Neuron (in vitro differentiated cells): ENCODE measurements around the gene JAK1.

ENCODE experiments used
- H2AFZ ChIP-seq: one replicate; pipeline ENCODE4 v1.6.1; 2013; ENCODE audit warnings: low read depth, mild to moderate bottlenecking, inconsistent platforms, low read length, moderate library complexity
- H3K27me3 ChIP-seq: one replicate; pipeline ENCODE4 v1.6.1; 2013; ENCODE audit warnings: low read length; ENCODE audit not compliant: insufficient read depth
- H3K36me3 ChIP-seq: one replicate; pipeline ENCODE4 v1.6.1; 2013; ENCODE audit warnings: low read length; ENCODE audit not compliant: insufficient read depth
- H3K4me1 ChIP-seq: one replicate; pipeline ENCODE4 v1.6.1; 2013; ENCODE audit warnings: low read length; ENCODE audit not compliant: insufficient read depth
- H3K4me3 ChIP-seq: 2 replicates; pipeline ENCODE4 v1.5.1; 2013; ENCODE audit warnings: mild to moderate bottlenecking, low read length, moderate library complexity
- H3K9me3 ChIP-seq: one replicate; pipeline ENCODE4 v1.6.1; 2013; ENCODE audit warnings: low read length

JAK1 gene

GRCh38 chr1:64917907-64918306, 48.4 kb downstream of the JAK1 start:
- H3K4me1 ChIP-seq = no peaks in the 10 kb centered on the region
- H3K4me3 ChIP-seq = no peak overlapping the region
- H3K9me3 ChIP-seq = no peaks in the 10 kb centered on the region
- H3K27me3 ChIP-seq = no peaks in the 10 kb centered on the region
- no peaks in the 10 kb centered on the region for H3K36me3 ChIP-seq
- H2AFZ ChIP-seq = no peak overlapping the region

GRCh38 chr1:64917328-64917861, 49.0 kb downstream of the JAK1 start:
- Histone ChIP-seq H2AFZ (no peak overlapping the region), H3K9me3 (no peaks in the 10 kb centered on the region), H3K4me1 (no peaks in the 10 kb centered on the region), H3K36me3 (no peaks in the 10 kb centered on the region), H3K27me3 (no peaks in the 10 kb centered on the region), H3K4me3 (no peak overlapping the region)

GRCh38 chr1:64915381-64916274, 50.7 kb downstream of the JAK1 start:
- no peaks in the 10 kb centered on the region for H3K4me1 ChIP-seq
- H3K4me3 ChIP-seq = no peak overlapping the region
- no peaks in the 10 kb centered on the region for H3K9me3 ChIP-seq
- H2AFZ ChIP-seq = no peak overlapping the region
- no peaks in the 10 kb centered on the region for H3K27me3 ChIP-seq
- no peaks in the 10 kb centered on the region for H3K36me3 ChIP-seq

GRCh38 chr1:64913361-64914015, 52.9 kb downstream of the JAK1 start:
- Histone ChIP-seq H3K9me3 (no peaks in the 10 kb centered on the region), H3K36me3 (no peaks in the 10 kb centered on the region), H2AFZ (no peak overlapping the region), H3K27me3 (no peaks in the 10 kb centered on the region), H3K4me1 (no peaks in the 10 kb centered on the region), H3K4me3 (no peak overlapping the region)

GRCh38 chr1:64912191-64912590, 54.2 kb downstream of the JAK1 start:
- Histone ChIP-seq H3K4me1 (no peaks in the 10 kb centered on the region), H3K27me3 (no peaks in the 10 kb centered on the region), H2AFZ (no peak overlapping the region)

GRCh38 chr1:64911326-64911725, 55.0 kb downstream of the JAK1 start:
- no peak overlapping the region for H2AFZ ChIP-seq
- H3K27me3 ChIP-seq = no peaks in the 10 kb centered on the region
- H3K9me3 ChIP-seq = no peaks in the 10 kb centered on the region
- no peaks in the 10 kb centered on the region for H3K4me1 ChIP-seq
- H3K4me3 ChIP-seq = no peak overlapping the region
- H3K36me3 ChIP-seq = no peaks in the 10 kb centered on the region

More at GRCh38 chr1:64912191-64912590, 54.2 kb downstream of the JAK1 start:
- H3K36me3 ChIP-seq = no peaks in the 10 kb centered on the region
- H3K9me3 ChIP-seq = no peaks in the 10 kb centered on the region
- H3K4me3 ChIP-seq = no peak overlapping the region

GRCh38 chr1:64909031-64909430, 57.3 kb downstream of the JAK1 start:
- no peaks in the 10 kb centered on the region for H3K27me3 ChIP-seq
- no peaks in the 10 kb centered on the region for H3K9me3 ChIP-seq
- no peak overlapping the region for H2AFZ ChIP-seq
- H3K4me3 ChIP-seq = no peak overlapping the region
- no peaks in the 10 kb centered on the region for H3K36me3 ChIP-seq
- no peaks in the 10 kb centered on the region for H3K4me1 ChIP-seq

- no peaks in the 10 kb centered on the region for H3K27me3 ChIP-seq
- no peaks in the 10 kb centered on the region for H3K36me3 ChIP-seq
- H3K4me3 ChIP-seq = no peak overlapping the region
- H2AFZ ChIP-seq = no peak overlapping the region
- H3K9me3 ChIP-seq = no peaks in the 10 kb centered on the region
- no peaks in the 10 kb centered on the region for H3K4me1 ChIP-seq
Observed at GRCh38 chr1:64908575-64908974, 57.8 kb downstream of the JAK1 start.

- H2AFZ ChIP-seq = no peak overlapping the region
- H3K9me3 ChIP-seq = no peaks in the 10 kb centered on the region
- H3K27me3 ChIP-seq = no peaks in the 10 kb centered on the region
- no peak overlapping the region for H3K4me3 ChIP-seq
- H3K4me1 ChIP-seq = peaks cover 1% of the 10 kb centered on the region
- H3K36me3 ChIP-seq = no peaks in the 10 kb centered on the region
Observed at GRCh38 chr1:64906447-64906846, 59.9 kb downstream of the JAK1 start.

- H2AFZ ChIP-seq = no peak overlapping the region
- H3K4me3 ChIP-seq = no peak overlapping the region
- no peaks in the 10 kb centered on the region for H3K36me3 ChIP-seq
- no peaks in the 10 kb centered on the region for H3K9me3 ChIP-seq
- H3K4me1 ChIP-seq = peaks cover 5% of the 10 kb centered on the region
- H3K27me3 ChIP-seq = no peaks in the 10 kb centered on the region
Observed at GRCh38 chr1:64903593-64903992, 62.8 kb downstream of the JAK1 start.

GRCh38 chr1:64901663-64902062, 64.7 kb downstream of the JAK1 start:
- Histone ChIP-seq H3K36me3 (no peaks in the 10 kb centered on the region), H2AFZ (no peak overlapping the region), H3K9me3 (no peaks in the 10 kb centered on the region), H3K27me3 (no peaks in the 10 kb centered on the region), H3K4me3 (no peak overlapping the region), H3K4me1 (peaks cover 15% of the 10 kb centered on the region)

- peaks cover 15% of the 10 kb centered on the region for H3K4me1 ChIP-seq
- no peaks in the 10 kb centered on the region for H3K9me3 ChIP-seq
- no peaks in the 10 kb centered on the region for H3K27me3 ChIP-seq
- no peaks in the 10 kb centered on the region for H3K36me3 ChIP-seq
- no peak overlapping the region for H2AFZ ChIP-seq
- no peak overlapping the region for H3K4me3 ChIP-seq
Observed at GRCh38 chr1:64900916-64901315, 65.4 kb downstream of the JAK1 start.

- Histone ChIP-seq H3K4me1 (peaks cover 15% of the 10 kb centered on the region), H3K9me3 (no peaks in the 10 kb centered on the region), H3K36me3 (no peaks in the 10 kb centered on the region), H3K27me3 (no peaks in the 10 kb centered on the region), H2AFZ (no peak overlapping the region), H3K4me3 (no peak overlapping the region)
Observed at GRCh38 chr1:64898107-64898861, 68.1 kb downstream of the JAK1 start.
